HG03432 (cell line): ENCODE data around the gene FNBP1L.
"Not testable (repeated sequence)": the region's sequence is repeated elsewhere in the genome, so short reads cannot be mapped to it uniquely, and the experiment has no call there.

Source experiments
- ATAC-seq: cut with Tn5 transposase; IDR thresholded peaks from one replicate; pipeline ENCODE4 v1.9.1; 2021; ENCODE audit warnings: mild to moderate bottlenecking, moderate library complexity; ENCODE audit not compliant: unreplicated experiment

Gene FNBP1L

GRCh38 chr1:93526431-93526830, 78.5 kb downstream of the FNBP1L start:
- no peak for ATAC-seq

GRCh38 chr1:93528412-93528811, 80.5 kb downstream of the FNBP1L start:
- no peak for ATAC-seq

- no peak for ATAC-seq
These were observed 83.3 kb downstream of the FNBP1L start for GRCh38 chr1:93531193-93531592.

- no peak for ATAC-seq
These were observed 85.0 kb downstream of the FNBP1L start for GRCh38 chr1:93532780-93533378.

GRCh38 chr1:93533677-93534076, 85.8 kb downstream of the FNBP1L start:
- ATAC-seq: no peak

GRCh38 chr1:93537396-93537795, 89.5 kb downstream of the FNBP1L start:
- ATAC-seq: no peak

GRCh38 chr1:93537924-93538323, 90.0 kb downstream of the FNBP1L start:
- ATAC-seq: no peak

GRCh38 chr1:93541045-93541444, 93.1 kb downstream of the FNBP1L start:
- no peak for ATAC-seq

GRCh38 chr1:93542398-93542797, 94.5 kb downstream of the FNBP1L start:
- ATAC-seq: no peak

- ATAC-seq: no peak
These were observed 98.4 kb downstream of the FNBP1L start for GRCh38 chr1:93546162-93546863.

- ATAC-seq: no peak
These were observed 101.2 kb downstream of the FNBP1L start for GRCh38 chr1:93549131-93549530.

- ATAC-seq: no peak
These were observed 101.9 kb downstream of the FNBP1L start for GRCh38 chr1:93549811-93550210.

GRCh38 chr1:93552741-93553455, 105.0 kb downstream of the FNBP1L start:
- ATAC-seq: no peak

GRCh38 chr1:93553886-93554490, 106.1 kb downstream of the FNBP1L start:
- ATAC-seq: not testable (repeated sequence)

- ATAC-seq: no peak
These were observed 107.3 kb downstream of the FNBP1L start for GRCh38 chr1:93554883-93555872.

GRCh38 chr1:93556291-93556690, 108.4 kb downstream of the FNBP1L start:
- no peak for ATAC-seq

- no peak for ATAC-seq
These were observed 111.1 kb downstream of the FNBP1L start for GRCh38 chr1:93559045-93559444.

- no peak for ATAC-seq
These were observed 111.8 kb downstream of the FNBP1L start for GRCh38 chr1:93559695-93560094.

GRCh38 chr1:93565496-93566206, 117.7 kb downstream of the FNBP1L start:
- ATAC-seq: no peak

GRCh38 chr1:93566227-93566626, 118.3 kb downstream of the FNBP1L start:
- ATAC-seq: no peak
